IPS DF 19.7 (cell line): ENCODE measurements around the gene FCHO2.

Source experiments
- DNase-seq: peaks from one replicate; pipeline ENCODE4 v3.0.0-alpha.2; 2013; ENCODE audit warnings: low read depth, low spot score

Gene FCHO2

GRCh38 chr5:73030531-73030930 is 74.7 kb downstream of the FCHO2 start:
- no peak for DNase-seq

- peak; percentile 35 for DNase-seq
Measured at GRCh38 chr5:73030995-73031394, 75.2 kb downstream of the FCHO2 start.

- DNase-seq: no peak
Measured at GRCh38 chr5:73031839-73032238, 76.0 kb downstream of the FCHO2 start.

GRCh38 chr5:73032635-73033034 is 76.8 kb downstream of the FCHO2 start:
- no peak for DNase-seq

- no peak for DNase-seq
Measured at GRCh38 chr5:73037545-73037944, 81.7 kb downstream of the FCHO2 start.

GRCh38 chr5:73039082-73039481 is 83.2 kb downstream of the FCHO2 start:
- peak; percentile 79 for DNase-seq

- no peak for DNase-seq
Measured at GRCh38 chr5:73042993-73043392, 87.2 kb downstream of the FCHO2 start.

- DNase-seq: no peak
Measured at GRCh38 chr5:73044546-73044945, 88.7 kb downstream of the FCHO2 start.

- DNase-seq: no peak
Measured at GRCh38 chr5:73045623-73046022, 89.8 kb downstream of the FCHO2 start.

GRCh38 chr5:73061593-73061992 is 105.8 kb downstream of the FCHO2 start:
- no peak for DNase-seq

GRCh38 chr5:73066466-73066865 is 110.6 kb downstream of the FCHO2 start:
- no peak for DNase-seq

GRCh38 chr5:73067213-73067612 is 111.4 kb downstream of the FCHO2 start:
- DNase-seq: no peak

GRCh38 chr5:73081093-73081492 is 125.3 kb downstream of the FCHO2 start:
- no peak for DNase-seq

GRCh38 chr5:73088026-73088425 is 132.2 kb downstream of the FCHO2 start:
- no peak for DNase-seq

GRCh38 chr5:73093943-73094342 is 138.1 kb downstream of the FCHO2 start:
- DNase-seq: no peak

GRCh38 chr5:73094415-73094814 is 138.6 kb downstream of the FCHO2 start:
- DNase-seq: no peak

GRCh38 chr5:73095564-73096238 is 139.9 kb downstream of the FCHO2 start:
- DNase-seq: no peak

GRCh38 chr5:73096239-73096575 is 140.4 kb downstream of the FCHO2 start:
- DNase-seq: no peak

- DNase-seq: no peak
Measured at GRCh38 chr5:73097740-73098139, 141.9 kb downstream of the FCHO2 start.

GRCh38 chr5:73100109-73100508 is 144.3 kb downstream of the FCHO2 start:
- no peak for DNase-seq

- DNase-seq: no peak
Measured at GRCh38 chr5:73103870-73104299, 148.0 kb downstream of the FCHO2 start.

GRCh38 chr5:73104326-73104725 is 148.5 kb downstream of the FCHO2 start:
- DNase-seq: no peak

GRCh38 chr5:73106335-73106734 is 150.5 kb downstream of the FCHO2 start:
- DNase-seq: no peak

- no peak for DNase-seq
Measured at GRCh38 chr5:73110190-73110589, 154.3 kb downstream of the FCHO2 start.
